Nephron progenitor cell (in vitro differentiated cells): Measurements from ENCODE around the gene DNAJB1.
A peak's percentile ranks its signal among the peaks of the same experiment; 100 is the strongest.
"Not testable (repeated sequence)": the region's sequence is repeated elsewhere in the genome, so short reads cannot be mapped to it uniquely, and the experiment has no call there.

ENCODE experiments used
- DNase-seq: peaks from one replicate; pipeline ENCODE4 v3.0.0; 2021
- H3K27ac Mint-ChIP-seq: 2 replicates; pipeline ENCODE4 v1.8.0; 2021; ENCODE audit warnings: mild to moderate bottlenecking, moderate library complexity, mixed read lengths
- H3K27me3 Mint-ChIP-seq: 2 replicates; pipeline ENCODE4 v1.8.0; 2021; ENCODE audit warnings: mild to moderate bottlenecking, low read depth, mixed read lengths; ENCODE audit not compliant: poor library complexity
- H3K36me3 Mint-ChIP-seq: 2 replicates; pipeline ENCODE4 v1.8.0; 2021; ENCODE audit warnings: low read depth, mixed read lengths
- H3K4me1 Mint-ChIP-seq: 2 replicates; pipeline ENCODE4 v1.8.0; 2021; ENCODE audit warnings: mixed read lengths
- H3K4me3 Mint-ChIP-seq: 2 replicates; pipeline ENCODE4 v1.8.0; 2021; ENCODE audit warnings: mild to moderate bottlenecking, moderate library complexity, mixed read lengths
- H3K9me3 Mint-ChIP-seq: 2 replicates; pipeline ENCODE4 v1.8.0; 2021; ENCODE audit warnings: mild to moderate bottlenecking, moderate library complexity, mixed read lengths
- TF ChIP-seq, protein P1 (sequence below): fragments of 200-600 bp; sonication (generic); IDR thresholded peaks from 2 replicates; pipeline ENCODE4 v1.5.0; 2021; ENCODE audit warnings: antibody characterized with exemption

Gene DNAJB1

GRCh38 chr19:14545716-14546082 lies 27.5 kb upstream of the DNAJB1 start:
- H3K4me3 Mint-ChIP-seq, result no peak overlapping the region
- peaks cover 16% of the 10 kb centered on the region for H3K4me1 Mint-ChIP-seq
- TF ChIP-seq, protein P1, sequence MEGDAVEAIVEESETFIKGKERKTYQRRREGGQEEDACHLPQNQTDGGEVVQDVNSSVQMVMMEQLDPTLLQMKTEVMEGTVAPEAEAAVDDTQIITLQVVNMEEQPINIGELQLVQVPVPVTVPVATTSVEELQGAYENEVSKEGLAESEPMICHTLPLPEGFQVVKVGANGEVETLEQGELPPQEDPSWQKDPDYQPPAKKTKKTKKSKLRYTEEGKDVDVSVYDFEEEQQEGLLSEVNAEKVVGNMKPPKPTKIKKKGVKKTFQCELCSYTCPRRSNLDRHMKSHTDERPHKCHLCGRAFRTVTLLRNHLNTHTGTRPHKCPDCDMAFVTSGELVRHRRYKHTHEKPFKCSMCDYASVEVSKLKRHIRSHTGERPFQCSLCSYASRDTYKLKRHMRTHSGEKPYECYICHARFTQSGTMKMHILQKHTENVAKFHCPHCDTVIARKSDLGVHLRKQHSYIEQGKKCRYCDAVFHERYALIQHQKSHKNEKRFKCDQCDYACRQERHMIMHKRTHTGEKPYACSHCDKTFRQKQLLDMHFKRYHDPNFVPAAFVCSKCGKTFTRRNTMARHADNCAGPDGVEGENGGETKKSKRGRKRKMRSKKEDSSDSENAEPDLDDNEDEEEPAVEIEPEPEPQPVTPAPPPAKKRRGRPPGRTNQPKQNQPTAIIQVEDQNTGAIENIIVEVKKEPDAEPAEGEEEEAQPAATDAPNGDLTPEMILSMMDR, result no peak
- no peaks in the 10 kb centered on the region for H3K27me3 Mint-ChIP-seq
- DNase-seq, result no peak
- no peaks in the 10 kb centered on the region for H3K9me3 Mint-ChIP-seq
- peaks cover 18% of the 10 kb centered on the region for H3K36me3 Mint-ChIP-seq
- no peak overlapping the region for H3K27ac Mint-ChIP-seq

DNA sequence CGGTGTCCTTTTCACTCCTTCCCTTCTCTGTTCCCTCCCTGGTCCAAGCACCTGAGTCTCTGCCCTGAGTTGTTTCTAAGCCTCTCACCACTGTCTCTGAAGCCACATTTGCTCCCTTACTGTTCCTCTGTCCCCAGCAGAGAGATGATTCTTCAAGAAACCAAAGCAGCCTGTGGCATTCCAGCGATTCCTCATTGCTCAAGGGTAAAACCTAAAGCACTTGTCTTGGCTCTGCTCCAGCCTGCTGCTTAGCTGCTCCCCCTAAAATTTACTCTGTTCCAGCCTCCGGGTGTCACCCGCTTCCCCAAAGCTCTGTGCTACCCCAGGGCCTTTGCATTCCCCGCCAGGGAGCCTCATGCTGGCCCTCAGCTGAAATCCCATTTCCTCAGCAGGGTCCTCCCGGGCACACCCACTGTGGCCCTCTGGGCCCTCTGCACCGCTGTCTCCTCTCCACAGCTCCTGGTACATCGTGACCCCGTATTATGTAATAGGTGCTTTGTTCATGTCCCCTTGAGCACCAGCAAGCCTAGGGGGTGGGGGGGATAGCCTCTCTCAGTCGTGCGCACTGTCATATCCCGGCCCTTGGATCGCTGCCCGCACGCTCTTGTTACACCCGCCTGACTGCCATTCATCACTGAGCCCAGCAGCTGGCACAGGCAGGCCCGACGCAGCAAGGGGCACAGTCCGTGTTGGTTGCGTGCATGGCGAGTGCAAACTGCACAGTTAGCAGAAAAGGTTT lies 26.9 kb upstream of the DNAJB1 start:
- no peak overlapping the region for H3K4me3 Mint-ChIP-seq
- no peaks in the 10 kb centered on the region for H3K27me3 Mint-ChIP-seq
- H3K9me3 Mint-ChIP-seq, result no peaks in the 10 kb centered on the region
- DNase-seq, result no peak
- peaks cover 18% of the 10 kb centered on the region for H3K36me3 Mint-ChIP-seq
- no peak overlapping the region for H3K27ac Mint-ChIP-seq
- TF ChIP-seq, protein P1, result no peak
- H3K4me1 Mint-ChIP-seq, result peaks cover 10% of the 10 kb centered on the region

GRCh38 chr19:14544047-14544446 lies 25.9 kb upstream of the DNAJB1 start:
- Mint-ChIP-seq H3K9me3 (no peaks in the 10 kb centered on the region), H3K4me3 (no peak overlapping the region), H3K27ac (peak overlapping the region; percentile 85), H3K4me1 (peaks cover 5% of the 10 kb centered on the region), H3K27me3 (no peaks in the 10 kb centered on the region), H3K36me3 (peaks cover 19% of the 10 kb centered on the region)
- TF ChIP-seq, protein P1, result no peak
- DNase-seq, result no peak

- H3K4me1 Mint-ChIP-seq, result peaks cover 8% of the 10 kb centered on the region
- peaks cover 11% of the 10 kb centered on the region for H3K36me3 Mint-ChIP-seq
- no peak overlapping the region for H3K27ac Mint-ChIP-seq
- TF ChIP-seq, protein P1, result no peak
- no peak for DNase-seq
- no peaks in the 10 kb centered on the region for H3K27me3 Mint-ChIP-seq
- no peaks in the 10 kb centered on the region for H3K9me3 Mint-ChIP-seq
- no peak overlapping the region for H3K4me3 Mint-ChIP-seq
Measured at GRCh38 chr19:14542711-14543328, 24.6 kb upstream of the DNAJB1 start.

- not testable (repeated sequence) for H3K4me3 Mint-ChIP-seq, DNase-seq, H3K27me3 Mint-ChIP-seq, H3K9me3 Mint-ChIP-seq, H3K27ac Mint-ChIP-seq
- Mint-ChIP-seq H3K36me3 (peaks cover 11% of the 10 kb centered on the region), H3K4me1 (peaks cover 17% of the 10 kb centered on the region)
Measured at GRCh38 chr19:14541979-14542378, 23.8 kb upstream of the DNAJB1 start.

- TF ChIP-seq, protein P1, result no peak
- peak overlapping the region; percentile 25 for H3K27ac Mint-ChIP-seq
- H3K27me3 Mint-ChIP-seq, result no peaks in the 10 kb centered on the region
Measured at GRCh38 chr19:14540741-14541525, 22.7 kb upstream of the DNAJB1 start.

More at GRCh38 chr19:14540741-14541525, 22.7 kb upstream of the DNAJB1 start:
- DNase-seq, result no peak
- H3K9me3 Mint-ChIP-seq, result no peaks in the 10 kb centered on the region
- peaks cover 11% of the 10 kb centered on the region for H3K36me3 Mint-ChIP-seq
- peaks cover 25% of the 10 kb centered on the region for H3K4me1 Mint-ChIP-seq
- H3K4me3 Mint-ChIP-seq, result no peak overlapping the region
